Measurements from ENCODE around the gene CD58. TPM values are rescaled to one million over a fixed set of nuclear protein-coding genes. Genes with fewer than 3 reads are reported as not detected.
A peak's percentile ranks its signal among the peaks of the same experiment; 100 is the strongest.

CD58 gene
- total and polyA plus RNA-seq, 9 of the 15 experiments (the other 6 are each of a cell fraction or from before 2014, with no cell fraction given) = 18.1 to 113 (median 37.4) TPM

DNA sequence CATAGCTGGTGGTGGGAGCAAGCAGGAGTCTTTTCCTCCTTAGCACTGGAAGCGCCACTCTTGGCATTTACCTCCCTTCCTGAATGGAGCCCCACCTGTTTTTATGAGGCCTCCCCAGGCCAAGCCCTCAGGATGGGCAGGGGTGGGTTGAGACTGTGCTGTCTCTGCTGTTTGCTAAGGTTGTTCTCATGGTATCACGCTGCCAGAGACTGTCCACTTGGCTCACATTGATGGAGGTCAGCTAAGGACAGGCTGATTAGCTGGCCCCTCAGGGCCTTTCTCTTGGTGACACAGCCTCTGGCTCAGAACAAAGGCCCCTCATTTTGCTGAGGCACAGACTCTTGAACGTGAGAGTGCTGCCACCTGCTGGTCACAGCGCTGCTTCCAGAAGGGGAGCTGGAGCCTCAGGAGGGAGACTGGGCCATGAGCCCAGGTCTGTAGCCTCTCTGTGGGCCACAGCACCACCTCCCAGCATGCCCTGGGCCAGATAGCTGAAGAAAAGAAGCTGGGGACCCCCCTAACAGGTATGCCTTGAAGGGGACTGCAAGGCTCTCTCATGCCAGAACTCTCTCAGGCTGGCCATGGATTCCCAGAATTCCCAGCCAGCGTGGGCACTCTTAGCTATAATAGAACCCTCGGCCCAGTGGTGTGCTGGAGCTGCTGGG lies 85.6 kb downstream of the CD58 start (continued):
- TF ChIP-seq PRDM10 (IDR thresholded peaks at IDR 0.05; ENCODE audit: partially characterized antibody) = no peak
- no peak for TF ChIP-seq HEY1 (CRISPR knock-in tag; IDR thresholded peaks at IDR 0.05; ENCODE audit: borderline replicate concordance)
- TF ChIP-seq GTF2B (IDR thresholded peaks at IDR 0.05; ENCODE audit: extremely low read depth, insufficient read length) = no peak
- TF ChIP-seq SMAD2 (IDR thresholded peaks at IDR 0.05; ENCODE audit: low read depth, low read length) = no peak
- no peak for TF ChIP-seq MXD1 (CRISPR knock-in tag; IDR thresholded peaks at IDR 0.05; ENCODE audit: borderline replicate concordance, poor library complexity, severe bottlenecking)
- peak; percentile 29; the same call in 1 of the 2 replicates for TF ChIP-seq ETV5 (CRISPR knock-in tag; IDR thresholded peaks at IDR 0.05; ENCODE audit: low read depth)
- no peak for TF ChIP-seq ARID3B (CRISPR knock-in tag; IDR thresholded peaks at IDR 0.05; ENCODE audit: borderline replicate concordance)
- TF ChIP-seq, protein P1, sequence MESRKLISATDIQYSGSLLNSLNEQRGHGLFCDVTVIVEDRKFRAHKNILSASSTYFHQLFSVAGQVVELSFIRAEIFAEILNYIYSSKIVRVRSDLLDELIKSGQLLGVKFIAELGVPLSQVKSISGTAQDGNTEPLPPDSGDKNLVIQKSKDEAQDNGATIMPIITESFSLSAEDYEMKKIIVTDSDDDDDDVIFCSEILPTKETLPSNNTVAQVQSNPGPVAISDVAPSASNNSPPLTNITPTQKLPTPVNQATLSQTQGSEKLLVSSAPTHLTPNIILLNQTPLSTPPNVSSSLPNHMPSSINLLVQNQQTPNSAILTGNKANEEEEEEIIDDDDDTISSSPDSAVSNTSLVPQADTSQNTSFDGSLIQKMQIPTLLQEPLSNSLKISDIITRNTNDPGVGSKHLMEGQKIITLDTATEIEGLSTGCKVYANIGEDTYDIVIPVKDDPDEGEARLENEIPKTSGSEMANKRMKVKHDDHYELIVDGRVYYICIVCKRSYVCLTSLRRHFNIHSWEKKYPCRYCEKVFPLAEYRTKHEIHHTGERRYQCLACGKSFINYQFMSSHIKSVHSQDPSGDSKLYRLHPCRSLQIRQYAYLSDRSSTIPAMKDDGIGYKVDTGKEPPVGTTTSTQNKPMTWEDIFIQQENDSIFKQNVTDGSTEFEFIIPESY (CRISPR knock-in tag; IDR thresholded peaks at IDR 0.05) = no peak
- 0 out of 2 replicates have a peak, but pooled peaks have one; percentile 27 for TF ChIP-seq ESRRA (IDR thresholded peaks at IDR 0.05; ENCODE audit: borderline replicate concordance, low read depth)
- TF ChIP-seq ZBTB11 (CRISPR knock-in tag; IDR thresholded peaks at IDR 0.05) = no peak
- TF ChIP-seq ESRRB (CRISPR knock-in tag; IDR thresholded peaks at IDR 0.05; ENCODE audit: borderline replicate concordance) = no peak
- no peak for TF ChIP-seq ELF4 (CRISPR knock-in tag; IDR thresholded peaks at IDR 0.05)
